ENCODE measurements around the gene CALN1.

The CALN1 gene

DNA sequence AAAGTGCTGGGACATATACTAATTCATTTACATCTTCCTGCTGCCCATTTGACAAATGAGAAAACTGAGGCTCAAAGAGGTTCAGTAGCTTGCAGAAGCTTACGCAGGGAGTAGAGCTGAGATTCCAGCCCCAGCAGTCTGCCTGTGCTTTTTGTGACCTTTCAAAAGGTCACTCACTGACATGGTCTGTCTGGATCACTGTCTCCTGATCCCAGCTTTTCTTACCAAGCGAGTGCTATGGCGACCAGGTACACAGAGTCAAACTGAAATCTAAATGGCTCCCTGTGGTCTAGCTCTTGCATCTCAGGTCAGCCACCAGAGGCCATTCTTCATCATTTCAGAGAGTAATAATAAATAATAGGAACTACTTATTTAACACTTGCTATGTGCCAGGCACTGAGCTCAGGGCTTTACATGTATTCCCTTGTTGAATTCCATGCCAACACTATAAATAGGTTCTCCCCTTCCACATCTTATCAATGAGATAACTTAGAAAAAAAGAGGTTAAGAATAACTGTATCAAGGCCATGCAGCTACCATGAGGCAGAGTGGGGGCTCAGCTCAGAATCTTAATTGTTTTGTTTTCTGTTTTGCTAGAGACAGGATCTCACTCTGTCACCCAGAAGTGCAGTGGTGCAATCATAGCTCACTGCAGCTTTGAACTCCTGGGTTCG lies 381.0 kb downstream of the CALN1 start:
- no peak for DNase-seq

DNA sequence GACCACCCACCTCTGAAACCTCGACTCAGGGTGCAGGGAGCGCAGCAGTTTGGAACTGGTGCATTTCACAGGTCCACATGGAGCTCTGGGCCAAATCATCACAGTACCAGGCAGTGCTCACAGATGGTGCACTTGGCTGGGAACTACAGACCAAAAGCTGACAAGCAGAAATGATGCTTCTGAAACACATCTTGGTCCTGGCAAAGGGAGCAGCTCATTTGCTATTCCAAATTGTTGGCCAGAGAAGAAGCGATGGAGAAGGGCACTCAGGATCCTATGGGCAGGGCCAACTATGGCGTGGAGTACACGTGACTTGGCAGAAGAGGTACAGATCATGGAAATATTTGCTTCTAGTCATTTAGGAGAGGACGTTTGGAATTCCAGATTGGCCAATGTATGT lies 383.9 kb downstream of the CALN1 start:
- DNase-seq, result no peak

DNA sequence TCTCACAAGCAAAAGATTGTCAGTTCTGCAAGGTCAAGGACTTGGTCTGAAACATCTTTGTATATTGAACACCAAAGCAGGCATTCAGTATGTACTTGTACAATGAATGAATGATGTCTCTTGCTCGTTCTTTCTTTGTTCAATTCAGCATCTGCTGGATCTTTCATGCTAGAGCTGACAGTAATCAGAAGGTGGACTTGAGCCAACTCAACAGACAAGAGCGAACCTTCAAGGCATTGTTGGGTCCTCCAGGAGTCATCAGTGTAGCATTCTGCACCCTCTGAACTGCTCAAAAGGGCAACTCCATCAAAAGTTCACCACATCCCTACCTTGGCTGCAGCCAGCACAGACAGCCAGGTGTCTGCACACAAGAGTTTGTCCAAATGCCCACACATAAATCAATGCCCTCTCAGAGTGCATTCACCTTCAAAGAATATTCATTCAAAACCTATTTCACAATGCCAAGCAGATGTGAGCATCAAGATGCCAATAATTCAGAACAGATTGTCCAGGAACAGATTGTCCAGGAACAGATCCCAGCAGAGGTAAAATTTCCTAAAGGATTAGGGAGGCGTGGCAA lies 386.7 kb downstream of the CALN1 start:
- DNase-seq, result no peak

DNA sequence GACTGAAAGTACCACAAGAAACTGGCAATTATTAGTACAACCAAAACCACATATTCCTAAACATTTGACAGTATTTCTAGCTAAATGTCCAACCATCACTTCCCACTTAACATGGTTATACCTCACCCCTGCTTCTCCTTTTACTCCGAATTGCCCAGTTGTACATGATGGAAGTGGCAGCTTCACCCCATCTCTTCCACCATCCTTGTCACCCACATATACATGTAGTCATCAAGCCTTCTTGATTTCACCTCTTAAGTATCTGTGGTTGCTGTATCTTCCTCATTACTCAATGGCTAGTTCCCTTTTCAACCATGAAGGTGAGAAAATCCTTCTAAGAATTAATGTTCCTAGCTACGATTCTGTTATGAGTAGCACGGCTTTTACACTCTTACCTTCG lies 388.2 kb downstream of the CALN1 start:
- no peak for DNase-seq

DNA sequence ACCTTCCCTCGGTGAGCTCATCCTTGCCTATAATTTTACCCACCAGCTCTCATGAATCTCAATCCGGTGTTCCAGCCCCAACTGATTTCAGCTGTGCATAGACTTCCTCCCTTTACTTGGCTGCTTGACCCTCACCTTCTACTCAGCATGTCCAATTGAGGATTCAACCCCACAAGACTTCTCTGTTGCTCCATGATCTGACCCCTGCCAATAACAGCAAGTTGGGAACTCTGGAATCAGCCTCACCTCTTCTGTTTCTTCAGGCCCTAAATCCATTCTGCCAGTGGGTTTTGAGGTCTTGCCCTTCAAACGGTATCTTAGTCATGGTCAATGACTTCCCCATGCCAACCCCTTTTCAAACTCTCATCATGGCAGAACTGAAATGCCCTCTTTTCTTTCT lies 390.4 kb downstream of the CALN1 start:
- DNase-seq, result no peak

DNA sequence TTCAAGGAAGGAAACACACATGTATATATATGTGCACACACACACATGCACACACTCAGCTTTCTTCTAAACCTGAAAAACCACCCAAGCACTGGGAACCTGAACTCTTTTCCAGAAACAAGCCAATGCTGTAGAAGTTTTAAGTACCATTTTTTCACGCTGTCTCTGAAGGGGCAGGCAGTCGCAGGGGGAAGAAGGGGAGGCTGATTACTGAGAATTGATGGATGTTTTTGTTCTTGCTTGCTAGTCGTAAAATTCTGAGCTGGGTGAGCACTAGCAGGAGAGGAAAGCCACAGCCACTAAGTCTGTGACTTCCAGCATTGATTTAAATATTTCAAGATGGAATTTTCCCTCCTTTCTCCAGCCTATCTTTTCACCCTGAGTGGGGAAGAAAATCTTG lies 391.8 kb downstream of the CALN1 start:
- DNase-seq, result no peak

DNA sequence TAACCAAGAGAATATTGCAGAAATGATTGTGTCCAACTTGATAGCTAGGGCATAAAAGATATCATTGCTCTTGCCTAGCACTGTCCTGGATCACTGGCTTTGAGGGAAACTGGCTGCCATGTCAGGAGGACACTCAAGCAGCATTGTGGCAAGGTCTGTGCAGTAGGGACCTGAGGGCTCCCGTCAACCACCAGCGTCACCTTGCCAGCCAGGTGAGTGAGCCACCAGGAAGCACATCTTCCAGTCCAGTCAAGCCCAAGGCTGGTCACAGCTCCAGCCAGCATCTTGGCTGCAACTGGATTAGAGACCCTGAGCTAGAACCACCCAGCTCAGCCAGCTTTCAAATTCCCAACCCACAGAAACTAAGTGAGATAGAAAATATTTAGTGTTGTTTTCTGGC lies 392.7 kb downstream of the CALN1 start:
- no peak for DNase-seq

DNA sequence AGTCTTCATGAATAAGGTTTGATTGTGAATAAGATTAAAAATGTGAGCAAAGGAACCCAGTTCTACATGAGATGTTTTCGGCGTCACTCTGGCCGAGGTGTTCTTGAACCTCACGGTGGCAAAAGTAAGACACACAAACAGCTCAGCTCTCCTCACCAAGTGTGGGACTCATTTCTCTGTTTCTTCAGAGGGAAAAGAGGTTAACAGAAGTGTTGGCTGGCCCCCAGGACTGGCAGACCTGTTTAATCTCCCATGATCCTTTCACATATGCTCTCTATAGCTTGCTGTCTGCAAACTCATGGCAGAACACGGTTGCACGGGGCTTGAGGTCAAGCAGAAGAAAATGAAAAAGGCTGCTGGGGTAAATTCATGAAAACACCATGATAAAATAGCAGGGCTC lies 394.4 kb downstream of the CALN1 start:
- DNase-seq, result no peak

DNA sequence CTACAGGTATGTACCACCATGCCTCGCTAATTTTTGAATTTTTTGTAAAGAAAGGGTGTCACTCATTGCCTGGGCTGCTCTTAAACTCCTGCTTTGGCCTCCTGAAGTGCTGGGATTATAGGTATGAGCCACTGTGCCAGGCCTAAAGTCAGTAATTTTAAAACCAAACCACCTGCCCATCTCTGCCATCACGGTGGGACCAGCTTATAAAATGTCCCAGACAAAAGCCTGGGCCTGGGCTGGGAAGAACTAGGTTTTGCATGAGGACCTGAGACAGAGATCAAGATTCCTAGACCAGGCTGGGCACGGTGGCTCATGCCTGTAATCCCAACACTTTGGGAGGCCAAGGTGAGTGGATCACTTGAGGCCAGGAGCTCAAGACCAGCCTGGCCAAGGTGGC lies 395.6 kb downstream of the CALN1 start:
- no peak for DNase-seq

DNA sequence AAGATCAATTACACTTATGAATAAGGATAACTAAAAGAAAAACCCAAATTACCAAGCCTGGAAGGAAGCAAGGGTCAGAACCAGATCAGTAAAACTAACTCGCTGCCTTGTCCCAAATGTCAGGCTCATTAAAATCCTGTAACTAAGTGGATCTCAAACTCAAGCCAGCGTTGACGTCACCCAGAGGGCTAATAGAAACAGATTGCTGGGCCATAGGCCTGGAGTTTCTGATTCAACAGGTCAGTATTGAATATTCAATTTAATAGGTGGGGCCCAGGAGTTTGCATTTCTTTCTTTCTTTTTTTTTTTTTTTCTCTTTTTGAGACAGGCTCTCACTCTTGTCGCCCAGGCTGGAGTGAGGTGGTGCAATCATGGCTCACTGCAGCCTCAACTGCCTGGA lies 397.0 kb downstream of the CALN1 start:
- DNase-seq, result no peak

DNA sequence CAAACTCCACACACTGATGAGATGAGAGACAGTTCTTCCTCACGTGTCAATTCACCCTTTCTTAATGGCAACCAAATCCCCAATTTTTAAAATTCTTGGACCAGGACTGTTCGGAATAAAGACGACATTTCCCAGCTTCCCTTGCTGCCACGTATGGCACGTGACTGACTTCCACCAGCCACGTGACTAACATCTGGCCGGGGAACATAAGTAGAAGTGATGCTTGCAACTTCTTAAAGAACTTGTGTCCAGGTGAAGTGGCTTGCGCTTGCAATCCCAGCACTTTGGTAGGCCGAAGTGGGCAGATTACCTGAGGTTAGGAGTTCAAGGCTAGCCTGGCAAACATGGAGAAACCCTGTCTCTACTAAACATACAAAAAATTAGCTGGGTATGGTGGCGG lies 405.1 kb downstream of the CALN1 start:
- no peak for DNase-seq

DNA sequence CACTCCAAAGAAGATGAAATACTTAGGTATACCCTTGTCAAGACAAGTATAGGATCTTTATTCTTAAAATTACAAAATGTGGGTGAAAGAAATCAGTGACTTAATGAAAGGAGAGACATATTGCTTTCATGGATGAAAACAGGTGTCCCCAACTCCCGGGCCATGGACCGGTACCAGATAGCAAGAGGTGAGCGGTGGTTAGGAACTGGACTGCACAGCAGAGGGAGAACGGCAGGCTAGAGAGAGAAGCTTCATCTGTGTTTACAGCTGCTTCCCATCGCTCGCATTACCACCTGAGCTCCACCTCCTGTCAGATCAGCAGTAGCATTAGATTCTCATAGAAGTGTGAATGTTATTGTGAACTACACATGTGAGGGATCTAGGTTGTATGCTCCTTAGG lies 408.9 kb downstream of the CALN1 start:
- DNase-seq, result no peak

DNA sequence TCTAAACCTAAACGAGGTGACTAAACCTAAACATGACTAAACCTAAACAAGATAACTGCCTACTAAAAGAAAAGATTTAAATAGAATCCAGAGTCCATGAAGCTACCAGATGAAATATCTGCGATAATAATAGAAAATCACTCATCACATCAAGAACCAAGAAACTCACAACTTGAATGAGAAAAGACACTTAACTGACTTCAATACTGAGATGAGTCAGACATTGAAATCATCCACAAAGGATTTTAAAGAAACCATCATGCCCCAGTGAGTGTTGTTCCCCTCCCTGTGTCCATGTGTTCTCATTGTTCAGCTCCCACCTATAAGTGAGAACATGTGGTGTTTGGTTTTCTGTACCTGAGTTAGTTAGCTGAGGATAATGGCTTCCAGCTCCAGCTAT lies 416.0 kb downstream of the CALN1 start:
- DNase-seq, result no peak

DNA sequence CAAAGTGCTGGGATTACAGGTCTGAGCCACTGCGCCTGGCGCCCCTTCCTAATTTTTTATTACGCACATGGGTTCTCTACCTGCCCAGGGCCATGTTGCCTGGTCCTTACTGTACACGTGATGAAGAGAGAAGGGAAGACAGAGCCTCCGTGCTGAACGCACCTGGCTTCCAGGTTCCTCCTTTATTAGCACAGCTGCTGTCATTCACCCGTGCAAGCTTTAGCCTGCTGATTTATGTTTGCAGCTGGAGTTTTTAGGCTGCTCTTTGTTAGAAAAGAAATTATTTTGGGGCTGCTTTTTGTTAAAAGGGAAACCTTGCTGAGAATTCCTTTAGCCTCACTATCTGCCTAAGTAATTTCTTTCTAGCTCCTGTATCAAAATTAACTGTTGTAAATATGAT lies 417.0 kb downstream of the CALN1 start:
- no peak for DNase-seq

DNA sequence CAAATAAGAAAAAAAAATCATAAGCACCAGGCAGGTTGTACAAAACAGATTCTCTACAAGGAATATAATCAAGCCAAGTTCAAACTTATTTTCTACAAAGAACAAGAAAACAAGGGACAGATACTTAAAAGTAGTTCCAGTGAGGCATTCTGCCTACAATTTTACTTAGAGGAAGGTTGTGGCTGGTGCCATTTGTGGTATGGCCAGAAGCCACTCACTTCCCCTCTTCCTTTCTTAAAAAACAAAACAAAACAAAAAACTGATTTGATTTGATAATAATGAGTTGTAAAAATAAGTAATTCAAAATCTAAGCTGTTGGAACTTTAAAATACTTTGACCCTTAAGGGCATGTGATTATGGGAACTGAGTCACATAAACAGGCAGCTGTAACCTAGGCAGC lies 420.6 kb downstream of the CALN1 start:
- no peak for DNase-seq

DNA sequence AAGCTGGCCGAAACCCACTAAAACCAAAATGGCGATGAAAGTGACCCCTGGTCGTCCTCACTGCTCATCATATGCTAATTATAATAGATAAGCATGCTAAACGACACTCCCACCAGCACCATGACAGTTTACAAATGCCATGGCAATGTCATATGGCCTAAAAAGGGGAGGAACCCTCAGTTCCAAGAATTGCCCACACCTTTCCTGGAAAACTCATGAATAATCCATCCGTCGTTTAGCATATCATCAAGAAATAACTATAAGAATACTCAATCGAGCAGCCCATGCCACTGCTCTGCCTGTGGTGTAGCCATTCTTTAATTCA lies 422.0 kb downstream of the CALN1 start:
- DNase-seq, result no peak

DNA sequence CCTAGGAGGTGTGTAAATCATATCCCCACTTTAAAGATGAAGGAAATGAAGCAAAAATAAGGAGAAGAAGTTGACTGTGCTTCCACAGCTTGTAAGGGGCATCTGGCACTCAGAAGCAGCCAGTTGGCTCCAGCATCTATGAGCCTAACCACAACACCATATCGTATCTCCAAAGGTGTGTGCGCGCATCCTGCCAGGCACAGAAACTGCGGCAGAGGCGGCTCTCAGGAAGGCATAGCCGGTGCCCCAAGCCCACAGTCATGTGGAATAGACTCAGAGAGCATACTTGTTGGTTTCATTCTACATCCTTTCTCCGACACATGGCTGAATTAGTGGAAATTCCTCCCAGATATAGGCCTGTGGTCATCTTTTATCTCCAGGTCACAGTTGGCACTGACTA lies 423.9 kb downstream of the CALN1 start:
- DNase-seq, result no peak

DNA sequence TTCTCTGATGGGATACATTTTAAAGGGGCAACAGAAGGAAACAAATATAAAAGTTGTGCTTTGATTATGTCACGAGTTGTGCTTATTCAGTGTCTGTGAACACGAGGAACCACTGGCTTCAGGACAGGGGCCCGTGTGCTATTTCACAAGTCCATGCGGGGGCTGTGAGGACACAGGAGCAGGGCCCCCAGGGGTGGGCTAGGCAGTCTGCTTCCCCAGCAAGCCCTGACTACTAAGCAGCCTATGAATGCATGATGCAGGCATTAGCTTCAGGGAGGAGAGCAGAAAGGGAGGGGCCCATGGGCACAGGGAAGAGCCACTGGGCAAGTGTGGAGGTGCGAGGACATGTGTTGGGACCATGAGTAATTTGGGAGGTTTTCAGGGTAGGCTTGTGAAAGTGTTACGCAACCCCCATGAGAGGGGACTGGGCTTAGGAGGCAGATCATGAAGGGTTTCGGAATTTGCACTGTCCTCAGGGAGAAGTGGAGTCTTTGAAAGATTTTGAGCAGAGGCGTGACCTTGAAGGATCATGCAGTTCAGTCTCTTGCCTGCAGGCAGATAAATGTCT lies 424.9 kb downstream of the CALN1 start:
- no peak for DNase-seq

DNA sequence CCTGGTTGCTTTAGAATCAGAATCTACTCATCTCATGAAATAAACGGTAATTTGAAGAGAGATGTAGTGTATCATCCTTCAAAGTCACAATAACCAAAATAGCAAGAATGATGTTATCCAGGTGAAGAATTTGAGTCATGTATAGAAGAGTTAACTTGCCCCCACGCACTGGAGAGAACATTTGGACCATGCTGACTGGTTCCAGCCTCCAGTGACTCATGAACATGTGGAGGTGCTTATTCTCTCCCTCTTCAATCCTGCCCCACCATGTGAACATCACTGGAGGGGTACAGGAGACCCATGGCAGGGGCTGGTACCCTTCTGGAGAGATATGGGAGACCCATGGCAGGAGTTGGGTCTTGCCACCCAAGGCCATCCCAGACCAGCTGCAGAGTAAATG lies 427.8 kb downstream of the CALN1 start:
- no peak for DNase-seq

DNA sequence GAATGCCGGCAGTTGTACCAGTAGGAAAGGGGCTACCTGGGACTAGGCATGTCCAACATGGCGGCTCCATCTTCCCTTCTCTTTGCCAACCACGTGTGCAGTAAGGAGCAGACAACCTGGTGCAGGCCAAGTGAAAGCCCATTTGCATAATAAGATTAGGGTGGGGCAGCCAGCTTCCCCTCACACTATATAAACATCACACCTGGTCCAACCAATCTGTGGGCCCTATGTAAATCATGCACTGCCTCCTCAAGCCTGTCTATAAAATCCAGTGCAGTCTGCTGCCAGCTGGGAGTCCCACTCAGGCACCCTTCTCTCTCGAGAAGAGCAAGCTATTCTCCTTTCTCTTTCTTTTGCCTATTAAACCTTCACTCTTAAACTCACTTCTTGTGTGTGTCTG lies 429.3 kb downstream of the CALN1 start:
- no peak for DNase-seq

DNA sequence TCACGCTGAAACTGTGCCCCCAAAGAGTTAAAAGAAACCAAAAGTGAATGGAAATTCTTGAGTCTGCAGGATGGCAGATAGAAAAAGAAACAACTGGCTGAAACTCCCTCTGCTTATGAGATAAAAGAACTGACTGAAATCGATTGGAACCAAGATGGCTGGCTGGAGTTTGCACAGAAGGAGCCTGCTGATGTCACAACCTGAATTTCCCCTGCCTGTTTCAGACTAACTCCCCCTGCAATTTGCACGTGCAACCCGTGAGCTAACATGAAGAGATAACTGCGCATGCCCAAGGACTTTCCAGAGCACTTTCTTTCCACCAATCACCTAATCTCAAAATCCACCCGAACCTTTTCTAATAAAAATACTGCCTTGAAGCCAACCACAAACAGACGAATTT lies 435.5 kb downstream of the CALN1 start:
- DNase-seq, result no peak

DNA sequence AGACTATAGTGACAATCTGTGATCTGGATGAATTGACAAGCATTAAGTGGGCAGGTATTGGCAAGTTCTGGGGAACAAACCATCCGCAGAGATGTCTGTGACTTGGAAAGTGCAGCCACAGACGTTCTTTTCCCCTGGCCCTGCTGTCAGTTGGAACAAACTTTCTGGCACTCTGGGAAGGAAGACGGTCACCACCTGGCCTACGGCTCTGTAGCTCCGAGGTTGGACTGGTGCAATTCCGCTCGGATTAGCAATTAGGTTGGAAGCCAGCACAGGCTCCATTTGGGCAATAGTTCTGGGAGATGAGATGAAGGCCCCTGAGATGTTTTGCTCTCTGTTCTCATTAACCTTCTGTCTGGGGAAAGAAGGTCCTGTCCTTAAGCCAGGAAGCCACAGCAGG lies 437.5 kb downstream of the CALN1 start:
- no peak for DNase-seq

DNA sequence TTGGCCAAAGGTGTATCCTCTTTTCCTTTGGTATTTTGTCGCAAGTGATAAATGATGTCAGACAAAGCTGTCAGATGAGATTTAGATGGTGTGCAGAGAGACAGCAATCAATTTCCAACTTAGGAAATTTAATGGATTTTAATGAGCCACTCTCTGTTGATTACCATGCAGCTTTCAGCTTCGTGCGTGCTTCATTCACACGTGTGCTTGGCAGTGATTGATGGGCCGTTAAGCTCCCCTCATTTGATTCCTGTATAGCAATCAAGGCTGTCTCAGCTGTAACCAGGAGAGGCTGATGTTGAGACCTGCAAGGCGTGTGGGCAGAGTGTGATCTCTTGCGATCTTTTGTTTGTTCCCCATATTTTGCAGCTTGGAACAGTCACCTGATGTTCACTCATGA lies 439.6 kb downstream of the CALN1 start:
- DNase-seq, result no peak

DNA sequence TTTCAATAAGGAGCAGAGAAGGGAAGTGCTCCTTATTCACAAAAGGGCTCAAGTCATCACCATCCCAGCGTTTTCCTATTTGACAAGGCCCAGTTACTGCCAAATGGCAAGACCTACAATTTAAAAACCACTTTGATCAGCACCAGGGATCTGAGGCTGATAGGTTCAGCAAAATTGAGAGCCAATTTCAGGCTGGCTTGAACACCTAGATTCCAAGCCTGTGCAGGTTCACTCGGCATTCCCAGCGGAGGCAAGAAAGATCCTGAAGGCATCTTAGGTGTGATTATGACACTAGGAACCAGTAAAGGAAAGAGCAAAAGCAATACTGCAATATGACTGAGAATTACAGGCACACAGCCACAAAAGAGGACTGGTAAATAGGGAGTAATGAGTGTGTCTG lies 441.4 kb downstream of the CALN1 start:
- no peak for DNase-seq

DNA sequence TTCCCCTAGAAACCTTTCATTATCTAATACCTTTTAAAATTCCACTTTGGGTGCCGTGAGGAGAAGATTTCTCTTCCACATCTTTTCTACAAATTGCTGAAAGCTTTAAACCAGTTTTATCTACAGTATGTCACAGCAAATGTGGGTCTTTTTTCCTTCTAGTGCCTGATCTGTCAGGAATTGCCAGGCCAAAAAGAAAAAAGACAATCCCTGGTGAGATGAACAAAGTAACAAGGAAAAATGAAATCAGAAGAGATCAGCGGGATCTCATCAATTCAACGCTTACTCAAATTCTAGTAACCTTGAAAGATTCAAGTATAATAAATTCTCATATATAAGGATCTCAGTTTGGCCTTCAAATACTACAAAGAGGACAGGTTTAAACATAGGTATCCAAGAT lies 449.5 kb downstream of the CALN1 start:
- no peak for DNase-seq

All from NCI-H1694 treated with DMSO at 0.1 percent for 48 hours (cell line).